GM15510 (cell line): ENCODE results near the gene EGFL8.

Experiments used
- POLR2A ChIP-seq: IDR thresholded peaks from 3 replicates; pipeline ENCODE4 v1.6.1; 2011; ENCODE audit warnings: borderline replicate concordance; ENCODE audit not compliant: insufficient read length; ENCODE audit errors: extremely low read depth

The EGFL8 gene

DNA sequence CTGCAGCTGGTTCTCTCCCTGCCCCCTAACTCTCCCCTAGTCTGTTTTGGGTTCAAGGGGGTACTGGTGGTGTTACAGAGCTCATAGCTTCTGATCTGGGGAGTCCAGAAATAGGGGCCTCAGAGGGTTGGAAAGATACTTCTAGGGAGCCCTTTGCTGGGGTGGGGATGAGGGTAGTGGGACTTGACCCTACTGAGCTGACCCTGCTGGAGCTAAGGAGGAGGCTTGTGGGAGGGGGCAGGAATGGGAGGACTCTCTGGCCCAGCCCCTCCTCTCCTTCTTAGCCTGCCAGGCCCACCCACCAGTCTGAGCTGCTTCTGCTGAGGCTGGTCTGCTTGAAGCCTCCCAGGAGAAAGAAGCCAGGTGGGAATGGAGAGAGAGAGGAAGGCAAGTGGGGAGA is at the start of gene EGFL8:
Gene EGFL8, plus strand, starts transcription at position 301 of the 400 bp plus-strand sequence. CDS start 1,571 bp downstream, outside the sequence.
- no peak for TF ChIP-seq POLR2A

DNA sequence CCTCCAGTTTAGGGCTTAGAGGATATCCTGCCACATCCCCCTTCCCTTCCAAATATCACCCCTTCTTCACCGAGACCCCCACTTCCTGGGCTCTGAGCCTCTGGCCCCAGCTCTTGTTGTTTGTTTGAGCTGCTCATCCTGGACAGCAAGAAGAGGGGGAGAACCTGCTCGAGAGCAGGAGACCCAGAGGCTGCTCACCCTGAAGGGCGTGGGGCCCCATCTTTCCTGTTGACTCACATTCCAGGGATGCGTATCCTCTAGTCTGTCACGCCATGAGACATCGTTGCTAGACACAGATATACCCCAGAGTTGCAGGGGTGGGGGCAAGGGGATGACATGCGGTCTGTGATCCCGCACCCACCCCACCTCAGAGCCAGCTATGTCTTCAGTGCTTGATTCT is 49.6 kb upstream of the EGFL8 start:
- TF ChIP-seq POLR2A: no peak

DNA sequence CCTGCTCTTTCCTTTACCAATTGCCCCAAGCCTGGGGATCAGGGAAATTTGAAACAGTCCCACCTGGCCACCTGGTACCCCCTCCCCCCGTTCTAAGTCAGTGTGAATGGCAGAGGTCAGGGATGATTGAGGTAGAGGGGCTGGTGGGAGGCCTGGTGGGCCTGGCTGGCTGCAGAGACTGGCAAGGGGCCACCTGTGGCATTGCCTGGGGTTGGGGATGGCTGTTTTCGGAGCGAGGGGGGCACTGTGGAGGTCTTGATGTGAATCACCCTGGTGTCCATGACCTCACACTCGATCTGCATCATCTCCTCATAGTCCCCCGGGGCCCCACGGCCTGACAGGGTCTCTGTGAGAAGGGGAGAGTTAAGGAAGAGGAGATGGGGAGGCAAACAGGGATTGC is 48.8 kb upstream of the EGFL8 start:
- TF ChIP-seq POLR2A: no peak

DNA sequence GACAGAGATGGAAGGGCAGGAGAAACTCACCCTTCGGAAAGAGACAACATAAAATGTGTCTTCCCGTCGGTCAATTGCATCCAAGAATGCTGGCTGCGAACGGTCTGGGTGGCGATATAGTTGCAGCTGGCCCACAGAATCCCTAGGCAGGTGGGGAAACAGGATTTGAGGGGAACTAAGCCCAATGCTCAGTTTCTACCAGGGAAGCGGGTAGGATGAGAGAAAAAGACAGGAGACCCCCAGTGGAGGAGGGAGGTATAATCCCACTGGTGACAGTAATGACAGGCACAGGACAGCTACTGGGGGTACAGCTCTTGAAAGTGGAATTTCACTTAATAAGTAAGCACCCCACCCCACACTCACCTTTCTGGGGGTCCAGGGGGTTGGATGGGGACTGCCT is 47.7 kb upstream of the EGFL8 start:
- TF ChIP-seq POLR2A: no peak

DNA sequence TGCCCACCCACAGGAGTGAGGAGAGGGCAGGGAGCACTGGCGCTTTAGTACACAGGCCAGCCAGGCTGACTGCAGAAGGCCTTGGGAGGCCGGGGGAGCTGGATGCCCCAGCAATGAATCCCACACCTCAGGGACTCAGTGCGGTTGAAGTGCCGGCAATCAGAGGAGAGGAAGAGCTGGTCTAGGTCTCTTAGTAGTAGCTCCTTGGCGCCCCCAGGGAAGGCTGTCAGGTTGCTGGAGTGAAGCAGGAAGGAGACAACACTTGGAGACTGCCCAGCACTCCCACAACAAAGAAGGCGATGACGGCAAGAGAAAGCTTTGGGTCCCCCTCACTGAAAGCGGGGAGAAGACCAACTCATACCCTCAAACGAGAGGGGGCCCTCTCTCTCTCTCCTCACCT is 46.9 kb upstream of the EGFL8 start:
- no peak for TF ChIP-seq POLR2A

DNA sequence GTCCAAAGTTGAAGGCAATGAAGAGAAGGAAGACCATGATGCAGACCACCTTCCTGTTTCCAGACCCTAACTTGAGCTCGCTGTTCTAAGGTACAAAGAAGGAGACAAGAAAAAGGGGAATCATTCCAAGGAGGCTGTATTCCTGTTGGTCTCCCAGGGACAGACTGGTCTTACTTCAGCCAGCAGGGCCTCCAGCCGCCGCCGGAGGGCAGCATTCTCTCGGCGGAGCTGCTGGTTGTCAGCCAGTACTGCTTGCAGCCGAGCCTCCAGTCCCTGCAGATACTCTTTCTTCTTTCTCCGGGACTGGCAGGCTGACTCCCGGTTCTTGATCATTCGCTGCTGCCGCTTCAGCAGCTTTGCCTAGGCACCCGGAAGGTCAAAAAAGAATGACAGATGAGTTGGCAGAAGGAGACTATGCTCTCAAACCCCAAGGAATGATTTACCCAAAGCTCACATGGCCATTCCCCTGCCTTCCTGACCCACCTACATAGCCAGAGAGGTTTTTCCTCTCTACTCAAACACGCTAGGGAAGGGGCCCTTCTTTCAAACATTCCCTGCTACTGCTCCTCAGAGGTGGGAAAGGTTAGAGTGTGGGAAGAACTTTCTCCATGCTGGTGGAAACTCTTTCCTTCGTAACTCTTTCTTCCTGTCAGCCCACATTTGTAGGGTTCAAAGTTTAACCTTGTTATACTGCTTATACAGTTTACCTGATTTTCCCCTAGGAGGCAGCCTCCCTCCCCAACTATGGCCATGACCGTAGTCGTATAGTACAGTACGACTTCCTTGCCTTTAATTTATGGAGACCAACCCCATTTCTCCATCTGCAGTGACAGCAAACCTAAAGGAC is 45.4 kb upstream of the EGFL8 start:
- TF ChIP-seq POLR2A: no peak

DNA sequence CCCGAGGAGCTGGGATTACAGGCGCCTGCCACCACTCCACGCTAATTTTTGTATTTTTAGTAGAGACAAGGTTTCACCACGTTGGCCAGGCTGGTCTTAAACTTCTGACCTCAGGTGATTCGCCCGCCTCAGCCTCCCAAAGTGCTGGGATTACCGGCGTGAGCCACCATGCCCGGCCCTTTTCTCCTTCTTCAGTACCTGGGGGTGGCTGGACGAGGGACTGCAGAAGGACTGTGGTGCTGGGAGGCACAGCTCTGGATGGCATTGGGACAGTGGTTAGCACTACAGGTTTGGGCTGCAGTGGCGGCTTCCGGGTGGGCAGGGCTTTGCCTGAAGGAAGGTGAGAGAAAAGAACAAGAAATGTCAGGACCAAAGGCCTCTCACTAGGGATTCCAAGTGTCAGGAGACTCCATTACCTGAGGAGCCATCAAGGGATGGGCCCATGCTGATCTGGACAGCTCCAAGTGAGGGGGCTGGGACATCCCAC is 43.8 kb upstream of the EGFL8 start:
- TF ChIP-seq POLR2A: no peak

DNA sequence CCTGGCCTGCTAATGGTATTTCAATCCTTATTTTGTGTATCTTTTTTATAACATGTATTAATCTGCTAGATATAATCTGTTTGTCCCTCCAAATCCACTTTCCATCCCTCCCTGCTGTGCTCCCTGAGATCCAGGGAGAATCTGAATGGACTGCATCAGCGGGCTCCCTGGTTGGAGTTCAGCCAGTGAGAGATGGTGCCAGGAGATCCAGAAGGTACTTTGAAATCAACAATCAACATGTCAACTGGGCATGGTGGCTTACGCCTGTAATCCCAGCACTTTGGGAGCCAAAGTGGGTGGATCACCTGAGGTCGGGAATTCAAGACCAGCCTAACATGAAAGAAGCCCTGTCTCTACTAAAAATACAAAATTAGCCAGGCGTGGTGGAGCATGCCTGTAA is 40.7 kb upstream of the EGFL8 start:
- TF ChIP-seq POLR2A: no peak

DNA sequence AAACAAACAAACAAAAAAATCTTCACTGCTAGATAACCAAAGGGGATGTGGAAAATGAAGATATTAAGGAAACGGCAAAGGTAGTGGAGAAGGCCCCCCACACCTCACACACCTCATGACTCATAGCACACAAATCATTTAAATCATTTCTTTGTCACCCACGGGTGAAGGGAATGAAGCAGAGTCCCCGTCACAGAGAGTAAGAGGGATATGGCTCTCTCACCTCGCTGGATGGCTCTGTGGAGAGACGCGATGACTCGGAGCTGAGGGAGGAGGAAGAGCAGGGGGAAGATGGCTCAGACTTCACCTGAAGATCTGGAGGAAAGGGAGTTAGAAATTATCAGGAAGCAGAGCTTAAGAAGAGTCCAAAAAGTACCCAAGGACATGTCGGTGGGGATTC is 37.5 kb upstream of the EGFL8 start:
- no peak for TF ChIP-seq POLR2A

DNA sequence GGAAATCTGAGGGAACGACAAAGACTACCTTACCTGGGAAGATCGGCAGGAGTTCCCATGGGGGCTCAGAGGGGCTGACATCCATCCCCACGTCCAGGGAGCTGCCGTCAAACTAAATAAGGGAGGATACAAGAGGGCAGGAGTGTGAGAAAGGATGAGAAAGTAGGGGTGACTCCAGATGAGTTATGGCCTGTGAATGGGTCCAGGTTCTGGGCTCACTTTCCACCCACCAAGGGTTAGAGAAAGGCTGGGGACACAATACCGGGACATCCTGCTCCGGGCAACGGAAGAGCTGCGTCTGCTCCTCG is 37.0 kb upstream of the EGFL8 start:
- no peak for TF ChIP-seq POLR2A

DNA sequence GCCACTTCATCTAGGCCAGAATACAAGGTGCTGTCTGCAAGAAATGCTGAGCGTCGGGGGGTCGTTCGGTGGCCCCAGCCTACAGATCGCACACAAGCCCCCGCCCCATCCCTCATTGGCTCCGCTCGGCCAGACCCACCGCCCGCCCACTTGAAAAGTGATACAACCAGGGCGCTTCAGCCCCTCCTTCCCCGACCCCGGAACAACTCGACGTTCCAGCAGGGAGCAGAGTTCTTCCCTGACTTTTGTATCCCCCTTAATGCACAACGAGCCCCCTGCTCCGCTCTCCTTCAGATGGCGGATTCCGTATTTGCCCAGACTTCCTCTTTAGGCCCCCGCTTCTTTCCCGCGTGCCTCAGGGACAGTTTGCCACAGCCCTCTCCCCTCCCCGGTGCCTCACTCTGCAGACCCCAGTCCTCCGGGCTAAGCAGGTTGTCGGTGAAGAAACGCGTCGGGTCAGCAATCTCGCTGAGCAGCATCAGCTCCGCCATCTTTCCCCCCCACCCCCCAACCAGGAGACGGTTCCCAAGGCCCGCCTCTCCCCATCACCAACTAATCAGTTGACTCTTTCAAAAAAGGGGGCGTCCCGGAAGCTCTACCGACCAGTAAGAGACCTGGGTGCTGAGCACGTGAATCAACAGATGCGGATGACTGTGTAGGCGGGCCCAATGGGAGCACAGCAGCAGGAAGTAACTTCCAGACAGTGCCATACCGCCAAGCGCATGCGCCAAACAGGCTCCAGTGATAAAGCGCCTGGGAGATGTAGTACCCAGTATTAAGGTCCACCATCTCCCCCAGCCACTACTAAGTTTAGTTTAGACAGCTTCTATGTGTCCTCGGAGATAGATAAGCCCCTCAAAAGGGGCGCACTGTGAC is 36.4 kb upstream of the EGFL8 start, which contains the start of gene ATF6B:
Gene ATF6B, minus strand, starts transcription at position 530 of the 876 bp plus-strand sequence. Its CDS starts 39 bp downstream, at position 491.
- TF ChIP-seq POLR2A: peak; percentile 60

DNA sequence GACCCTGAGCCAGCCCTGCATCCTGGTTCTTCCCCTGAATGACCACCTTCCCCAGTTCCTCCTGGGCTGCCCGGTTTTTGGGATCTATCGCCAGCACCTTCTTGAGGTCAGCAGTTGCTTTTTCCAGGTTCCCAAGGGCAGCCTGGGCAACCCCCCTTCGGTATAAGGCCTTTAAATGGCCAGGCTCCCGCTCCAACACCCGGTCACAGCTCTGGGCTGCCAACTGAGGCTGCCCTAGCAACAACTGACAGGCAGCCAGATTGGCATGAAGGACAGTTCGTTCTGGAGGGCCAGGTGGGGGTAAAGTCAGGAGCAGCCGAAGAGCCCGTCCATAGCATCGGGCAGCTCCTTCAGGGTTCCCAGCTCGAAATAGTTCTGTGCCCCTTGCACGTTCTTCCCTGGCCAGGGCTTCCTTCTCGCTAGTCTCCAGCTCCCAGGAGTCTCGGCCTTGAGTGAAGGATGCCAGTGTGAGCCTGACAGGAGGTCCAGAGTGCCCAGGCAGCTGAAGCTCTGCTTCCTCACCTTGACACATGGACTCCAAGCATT is 35.6 kb upstream of the EGFL8 start:
- TF ChIP-seq POLR2A: no peak

DNA sequence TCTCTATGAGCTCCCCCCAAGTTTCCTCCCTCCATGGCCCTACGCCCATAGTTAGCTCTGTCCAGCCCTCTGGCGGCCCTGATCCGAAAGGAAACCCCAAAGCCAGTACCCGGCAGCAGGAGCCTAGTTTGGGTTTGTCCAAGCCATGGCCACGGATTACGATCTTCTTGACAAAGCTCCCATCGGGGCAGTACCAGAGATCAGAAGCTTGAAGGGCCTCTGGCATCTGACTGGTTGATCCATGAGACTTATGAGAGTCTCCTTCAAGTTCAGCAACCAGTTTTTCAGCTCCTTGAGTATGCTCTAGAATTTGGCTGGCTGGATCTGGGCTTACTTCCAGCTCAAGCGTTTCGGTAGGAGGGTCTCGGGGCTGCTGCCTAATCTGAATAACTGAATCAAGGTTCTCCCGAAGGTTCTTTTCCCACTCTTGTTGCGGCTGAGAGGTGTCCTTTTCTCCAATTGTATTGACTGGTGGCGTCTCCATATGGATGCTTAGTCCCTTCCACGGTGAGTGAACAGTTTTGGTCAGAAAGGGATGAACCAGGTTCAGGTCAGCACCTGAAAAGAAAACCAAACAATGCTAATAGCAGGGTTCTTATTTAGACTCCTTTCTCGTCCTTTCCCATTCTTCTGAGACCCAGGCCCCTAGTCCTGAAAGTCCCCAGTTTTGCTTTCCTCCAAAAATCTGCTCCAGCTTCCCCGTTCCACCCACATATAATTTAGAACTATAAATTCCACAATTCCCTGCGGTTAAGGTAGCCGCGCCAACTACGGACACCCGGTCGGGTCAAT is 34.9 kb upstream of the EGFL8 start:
- no peak for TF ChIP-seq POLR2A

DNA sequence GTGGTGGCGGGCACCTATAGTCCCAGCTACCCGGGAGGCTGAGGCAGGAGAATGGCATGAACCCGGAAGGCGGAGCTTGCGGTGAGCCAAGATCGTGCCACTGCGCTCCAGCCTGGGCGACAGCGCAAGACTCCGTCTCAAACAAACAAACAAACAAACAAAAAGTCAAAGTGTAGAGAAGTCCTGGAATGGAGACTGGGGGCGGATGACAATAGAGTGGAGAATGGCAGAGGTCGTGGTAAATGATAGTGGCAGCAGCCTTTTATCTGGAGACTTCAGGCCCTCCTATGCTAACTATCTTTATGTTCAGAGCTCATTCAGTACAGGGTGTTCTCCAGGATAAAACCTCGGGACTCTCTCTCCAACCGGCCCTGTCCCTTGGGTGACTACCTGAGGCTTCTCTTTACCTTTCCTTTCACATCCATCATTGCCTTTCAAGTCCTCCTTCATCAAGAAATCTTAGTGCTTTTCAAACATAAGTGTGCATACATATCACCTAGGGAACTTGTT is 32.9 kb upstream of the EGFL8 start:
- no peak for TF ChIP-seq POLR2A
